Endothelial cell of umbilical vein (primary cell): ENCODE data around the gene KCNAB2. TPM values are rescaled to one million over a fixed set of nuclear protein-coding genes. Genes with fewer than 3 reads are reported as not detected.

ENCODE experiments used
- BruUV-seq: library from RNA; stranded (reverse); fragments of 400-500 nt; replicated peaks from 2 replicates; lab custom pipeline; 2021; lab: Mats Ljungman, UMichigan
- CTCF ChIA-PET: fragments of 300-600, 350-600 bp; sonication (Branson Sonifier 250); formaldehyde crosslinking; loops from one replicate; lab custom pipeline; 2021; ENCODE audit warnings: antibody characterized with exemption, inconsistent platforms; lab: Charles Lee
- POLR2A ChIA-PET: fragments of 300-600, 350-600 bp; sonication (Branson Sonifier 250); formaldehyde crosslinking; loops from one replicate; lab custom pipeline; 2021; ENCODE audit warnings: antibody characterized with exemption, inconsistent platforms; lab: Charles Lee
- DNase-seq: peaks from one replicate; pipeline ENCODE4 v3.0.0-alpha.2; 2011; ENCODE audit warnings: low read depth, low spot score
- FAIRE-seq: peaks from 2 replicates; lab custom pipeline; 2011; peaks lifted over from hg19 to GRCh38; lab: Jason Lieb, UNC
- H2AFZ ChIP-seq: 2 replicates; pipeline ENCODE4 v1.6.0; 2012; ENCODE audit warnings: low read depth, low read length, control low read depth, inconsistent platforms
- H3K27ac ChIP-seq: 2 replicates; pipeline ENCODE4 v1.5.1; 2011; ENCODE audit warnings: low read depth, mild to moderate bottlenecking, control low read depth, low read length, moderate library complexity; ENCODE audit not compliant: insufficient read depth
- H3K27me3 ChIP-seq, 2 experiments: 2 replicates each; pipeline versions ENCODE4 v1.6.0 to v1.6.1; 2011; ENCODE audit warnings: low read length in 2 of 2, mixed read lengths in 1 of 2; ENCODE audit not compliant: control insufficient read depth in 2 of 2, insufficient read depth in 2 of 2
- H3K36me3 ChIP-seq, 2 experiments: 2 replicates in 1 of 2; 3 replicates in 1 of 2; pipeline ENCODE4 v1.5.1; 2011; ENCODE audit warnings: low read length in 2 of 2, mild to moderate bottlenecking in 1 of 2, moderate library complexity in 1 of 2; ENCODE audit not compliant: control insufficient read depth in 2 of 2, insufficient read depth in 2 of 2; ENCODE audit errors: extremely low read depth in 1 of 2
- H3K4me1 ChIP-seq: 3 replicates; pipeline ENCODE4 v1.5.1; 2011; ENCODE audit warnings: mild to moderate bottlenecking, low read length; ENCODE audit not compliant: control insufficient read depth, insufficient read depth; ENCODE audit errors: extremely low read depth
- H3K4me2 ChIP-seq: 2 replicates; pipeline ENCODE4 v1.6.1; 2011; ENCODE audit warnings: low read length, control low read depth, mixed read lengths; ENCODE audit not compliant: insufficient read depth
- H3K4me3 ChIP-seq, 3 experiments: fragments of 200-600 bp in 1 of 3; sonication (generic), shearing (Covaris generic) in 1 of 3; replicated peaks in 1 of 3; 2 replicates each; pipeline ENCODE4 v1.5.1; 2011 to 2016; ENCODE audit warnings: control low read depth in 3 of 3, low read length in 3 of 3, mild to moderate bottlenecking in 2 of 3, inconsistent platforms in 1 of 3, low read depth in 1 of 3, moderate library complexity in 1 of 3; ENCODE audit not compliant: insufficient read depth in 1 of 3
- H3K79me2 ChIP-seq: 2 replicates; pipeline ENCODE4 v1.6.0; 2012; ENCODE audit warnings: low read length, inconsistent platforms; ENCODE audit not compliant: control insufficient read depth, insufficient read depth
- H3K9ac ChIP-seq: replicated peaks from 2 replicates; pipeline ENCODE3; 2011; ENCODE audit warnings: low read length, control low read depth; ENCODE audit not compliant: insufficient read depth; ENCODE audit errors: extremely low read depth
- H3K9me1 ChIP-seq: replicated peaks from 3 replicates; pipeline ENCODE4 v1.6.0; 2011; ENCODE audit warnings: mild to moderate bottlenecking, low read length; ENCODE audit not compliant: control insufficient read depth, insufficient read depth; ENCODE audit errors: extremely low read depth
- H3K9me3 ChIP-seq: replicated peaks from 2 replicates; pipeline ENCODE4 v1.5.1; 2012; ENCODE audit warnings: low read length, inconsistent platforms; ENCODE audit not compliant: control insufficient read depth, insufficient read depth
- H4K20me1 ChIP-seq: replicated peaks from 2 replicates; pipeline ENCODE3; 2011; ENCODE audit warnings: mild to moderate bottlenecking, low read length; ENCODE audit not compliant: control insufficient read depth, insufficient read depth; ENCODE audit errors: extremely low read depth
- EZH2 ChIP-seq: IDR thresholded peaks from 2 replicates; pipeline ENCODE4 v1.6.1; 2012; ENCODE audit warnings: borderline replicate concordance, low read depth, mild to moderate bottlenecking, moderate library complexity, low read length, inconsistent platforms; ENCODE audit not compliant: severe bottlenecking
- FOS ChIP-seq: IDR thresholded peaks from 2 replicates; pipeline ENCODE4 v1.6.1; 2011; ENCODE audit warnings: mild to moderate bottlenecking, low read length, moderate library complexity, borderline replicate concordance; ENCODE audit not compliant: insufficient read depth
- GATA2 ChIP-seq: IDR thresholded peaks from 2 replicates; pipeline ENCODE4 v1.7.0; 2011; ENCODE audit warnings: low read depth, mild to moderate bottlenecking, moderate library complexity, mixed read lengths, low read length; ENCODE audit not compliant: insufficient read length, insufficient read depth
- JUN ChIP-seq: IDR thresholded peaks from 2 replicates; pipeline ENCODE4 v1.6.1; 2011; ENCODE audit warnings: borderline replicate concordance, low read depth; ENCODE audit not compliant: insufficient read length, insufficient read depth
- MAX ChIP-seq: IDR thresholded peaks from 2 replicates; pipeline ENCODE4 v1.6.1; 2011; ENCODE audit not compliant: insufficient read depth, insufficient read length
- MYC ChIP-seq: IDR thresholded peaks from one replicate; pipeline ENCODE4 v1.6.1; 2011; ENCODE audit warnings: mild to moderate bottlenecking, low read depth, low read length
- POLR2A ChIP-seq: IDR thresholded peaks from 2 replicates; pipeline ENCODE4 v1.6.1; 2012; ENCODE audit warnings: low read depth, mild to moderate bottlenecking, control low read depth, low read length
- POLR2AphosphoS5 ChIP-seq: IDR thresholded peaks from 2 replicates; pipeline ENCODE4 v1.6.1; 2012; ENCODE audit warnings: low read depth, mild to moderate bottlenecking, control low read depth, low read length, moderate library complexity; ENCODE audit not compliant: insufficient read depth
- dilution Hi-C: fragments of 300-500 bp; cut with MboI; formaldehyde crosslinking; loops from one replicate; pipeline ENCODE4 v1.15.0; 2019; ENCODE audit warnings: low sequenced_read_pairs; ENCODE audit not compliant: extremely low pct_ligation_motif_present
- intact Hi-C: fragments of 100-400 bp; cut with micrococcal nuclease; formaldehyde crosslinking; loops from one replicate; pipeline ENCODE4 v1.10.0; 2022
- polyA plus RNA-seq, 4 experiments: library from polyadenylated mRNA; depleted of rRNA in 3 of 4; stranded (reverse) in 3 of 4; unstranded in 1 of 4; fragments of >200 nt; gene quantifications; 2 replicates each; pipeline versions ENCODE4 v1.2.1 to v1.2.3, GENCODE V29; 2011 to 2012; ENCODE audit warnings: missing spikeins in 1 of 4
- total RNA-seq: library from RNA; stranded (reverse); gene quantifications from 2 replicates; pipeline ENCODE4 v1.2.3, GENCODE V29; 2021
- TF ChIP-seq, protein P1 (sequence below), 2 donors: IDR thresholded peaks; 1 replicate in 1 of 2; 2 replicates in 1 of 2; pipeline ENCODE4 v1.5.1; 2011; ENCODE audit warnings: low read length in 2 of 2, mild to moderate bottlenecking in 2 of 2, moderate library complexity in 2 of 2, control low read depth in 1 of 2, inconsistent platforms in 1 of 2, low read depth in 1 of 2; ENCODE audit not compliant: insufficient read depth in 1 of 2; ENCODE audit errors: extremely low read depth in 1 of 2

Gene KCNAB2
- total and polyA plus RNA-seq, 2 donors (not counting 3 experiments of a cell fraction or from before 2014, with no cell fraction given) = 2.4 to 3.8 TPM

DNA sequence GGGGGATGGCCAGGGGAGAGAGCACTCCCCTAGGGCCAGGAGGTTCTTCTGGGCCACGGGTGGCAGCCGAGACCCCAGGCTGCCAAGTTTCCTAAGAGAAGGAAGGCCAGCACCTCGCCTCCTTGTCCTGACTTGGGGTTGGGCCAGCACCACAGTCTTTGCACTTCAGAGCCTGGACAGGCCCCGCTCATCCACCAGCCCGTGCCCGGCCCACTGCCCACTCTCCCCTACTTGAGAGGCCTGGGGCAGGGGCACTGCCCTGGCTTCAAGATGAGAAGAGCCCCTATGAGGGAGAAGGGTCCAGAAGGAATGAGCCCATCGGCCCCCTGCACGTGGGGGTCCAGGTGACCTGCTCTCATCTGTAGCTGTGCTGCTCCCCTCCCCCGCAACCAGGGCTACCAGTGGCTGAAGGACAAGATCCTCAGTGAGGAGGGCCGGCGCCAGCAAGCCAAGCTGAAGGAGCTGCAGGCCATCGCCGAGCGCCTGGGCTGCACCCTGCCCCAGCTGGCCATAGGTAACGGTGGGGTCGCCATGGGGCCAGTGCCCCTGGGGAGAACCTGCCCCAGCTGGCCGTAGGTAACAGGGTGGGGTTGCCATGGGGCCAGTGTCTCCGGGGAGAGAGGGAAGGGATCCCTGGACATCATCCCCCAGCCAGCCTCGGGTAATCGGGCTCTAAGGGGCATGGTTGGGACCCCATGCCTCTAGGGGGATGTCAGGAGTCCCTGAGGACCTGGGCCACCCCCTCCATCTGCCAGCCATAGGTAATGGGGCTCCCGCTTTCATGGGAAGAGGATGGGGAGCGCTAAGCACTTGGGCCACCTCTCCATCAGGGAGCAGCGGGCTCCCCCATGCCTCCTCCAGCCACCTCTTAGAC lies 50.8 kb downstream of the KCNAB2 start:
- no TSS peak for BruUV-seq
- Histone ChIP-seq H3K9me1 (no peaks in the 10 kb centered on the region), H2AFZ (no peak overlapping the region), H3K27ac (no peak overlapping the region), H3K4me1 (no peaks in the 10 kb centered on the region), H3K27me3 (no peaks in the 10 kb centered on the region), H3K4me3 (no peak overlapping the region), H3K4me2 (no peak overlapping the region), H3K9me3 (no peaks in the 10 kb centered on the region), H4K20me1 (no peaks in the 10 kb centered on the region), H3K79me2 (no peaks in the 10 kb centered on the region), H3K9ac (no peak overlapping the region), H3K36me3 (no peaks in the 10 kb centered on the region)
- POLR2A ChIA-PET = no interaction called here
- dilution Hi-C loops = no loop called here
- FAIRE-seq (no peak), DNase-seq (no peak)
- TF ChIP-seq MYC = no peak
- no peak for TF ChIP-seq MAX
- TF ChIP-seq POLR2A = no peak
- TF ChIP-seq, protein P1, sequence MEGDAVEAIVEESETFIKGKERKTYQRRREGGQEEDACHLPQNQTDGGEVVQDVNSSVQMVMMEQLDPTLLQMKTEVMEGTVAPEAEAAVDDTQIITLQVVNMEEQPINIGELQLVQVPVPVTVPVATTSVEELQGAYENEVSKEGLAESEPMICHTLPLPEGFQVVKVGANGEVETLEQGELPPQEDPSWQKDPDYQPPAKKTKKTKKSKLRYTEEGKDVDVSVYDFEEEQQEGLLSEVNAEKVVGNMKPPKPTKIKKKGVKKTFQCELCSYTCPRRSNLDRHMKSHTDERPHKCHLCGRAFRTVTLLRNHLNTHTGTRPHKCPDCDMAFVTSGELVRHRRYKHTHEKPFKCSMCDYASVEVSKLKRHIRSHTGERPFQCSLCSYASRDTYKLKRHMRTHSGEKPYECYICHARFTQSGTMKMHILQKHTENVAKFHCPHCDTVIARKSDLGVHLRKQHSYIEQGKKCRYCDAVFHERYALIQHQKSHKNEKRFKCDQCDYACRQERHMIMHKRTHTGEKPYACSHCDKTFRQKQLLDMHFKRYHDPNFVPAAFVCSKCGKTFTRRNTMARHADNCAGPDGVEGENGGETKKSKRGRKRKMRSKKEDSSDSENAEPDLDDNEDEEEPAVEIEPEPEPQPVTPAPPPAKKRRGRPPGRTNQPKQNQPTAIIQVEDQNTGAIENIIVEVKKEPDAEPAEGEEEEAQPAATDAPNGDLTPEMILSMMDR (IDR thresholded peaks at IDR 0.05; ENCODE audit: extremely low read depth in 1 of 2, insufficient read depth in 1 of 2, low read depth in 1 of 2, low read length in 2 of 2) = no peak
- no peak for TF ChIP-seq JUN
- TF ChIP-seq GATA2 = no peak
- TF ChIP-seq POLR2AphosphoS5 = no peak
- TF ChIP-seq FOS = no peak
- TF ChIP-seq EZH2 = no peak
- intact Hi-C loops = no loop called here
- CTCF ChIA-PET = interaction anchor here (0.8 to 1.5 kb wide), 3 partner anchors 12 to 44 kb away, joined by 3 to 5 read pairs (median 3); no protein-coding TSS in a partner anchor
